GM10266 (cell line): ENCODE data around the gene PDAP1.
A peak's percentile ranks its signal among the peaks of the same experiment; 100 is the strongest.
"Not testable (repeated sequence)": the region's sequence is repeated elsewhere in the genome, so short reads cannot be mapped to it uniquely, and the experiment has no call there.

Experiments
- DNase-seq: peaks from one replicate; pipeline ENCODE4 v3.0.0; 2012; ENCODE audit errors: extremely low spot score
- TF ChIP-seq, protein P1 (sequence below): IDR thresholded peaks from 2 replicates; pipeline ENCODE4 v1.5.1; 2012; ENCODE audit warnings: mild to moderate bottlenecking, low read depth; ENCODE audit not compliant: control insufficient read depth, insufficient read depth; ENCODE audit errors: missing control alignments

Gene PDAP1

DNA sequence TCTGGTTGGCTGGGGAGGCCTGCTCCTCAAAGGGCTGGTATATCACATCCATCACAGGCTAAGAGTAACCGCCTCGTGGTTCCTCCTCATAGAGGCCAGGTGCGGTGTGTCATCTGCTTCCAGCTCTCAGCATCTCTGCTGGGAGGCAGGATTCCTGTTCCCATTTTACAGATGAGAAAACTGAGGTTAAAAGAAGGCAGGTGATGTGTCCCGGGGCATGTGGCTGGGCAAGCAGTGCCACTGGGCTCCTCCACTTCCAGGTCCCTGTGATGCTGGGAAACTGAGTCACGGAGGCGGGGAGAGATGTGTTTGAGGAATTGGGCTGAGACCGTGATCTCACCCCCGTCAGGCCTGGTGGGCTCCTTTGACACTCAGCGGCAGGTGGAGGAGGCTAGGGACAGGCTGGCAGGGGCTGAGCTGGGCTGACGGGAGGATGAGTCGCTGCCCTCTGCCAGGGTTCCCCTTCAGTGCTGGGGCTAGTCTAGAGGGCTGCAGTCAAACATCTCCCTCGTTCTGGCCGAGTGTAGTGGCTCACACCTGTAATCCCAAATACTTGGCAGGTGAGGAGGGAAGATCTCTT lies 24.5 kb downstream of the PDAP1 start:
- DNase-seq: no peak
- TF ChIP-seq, protein P1, sequence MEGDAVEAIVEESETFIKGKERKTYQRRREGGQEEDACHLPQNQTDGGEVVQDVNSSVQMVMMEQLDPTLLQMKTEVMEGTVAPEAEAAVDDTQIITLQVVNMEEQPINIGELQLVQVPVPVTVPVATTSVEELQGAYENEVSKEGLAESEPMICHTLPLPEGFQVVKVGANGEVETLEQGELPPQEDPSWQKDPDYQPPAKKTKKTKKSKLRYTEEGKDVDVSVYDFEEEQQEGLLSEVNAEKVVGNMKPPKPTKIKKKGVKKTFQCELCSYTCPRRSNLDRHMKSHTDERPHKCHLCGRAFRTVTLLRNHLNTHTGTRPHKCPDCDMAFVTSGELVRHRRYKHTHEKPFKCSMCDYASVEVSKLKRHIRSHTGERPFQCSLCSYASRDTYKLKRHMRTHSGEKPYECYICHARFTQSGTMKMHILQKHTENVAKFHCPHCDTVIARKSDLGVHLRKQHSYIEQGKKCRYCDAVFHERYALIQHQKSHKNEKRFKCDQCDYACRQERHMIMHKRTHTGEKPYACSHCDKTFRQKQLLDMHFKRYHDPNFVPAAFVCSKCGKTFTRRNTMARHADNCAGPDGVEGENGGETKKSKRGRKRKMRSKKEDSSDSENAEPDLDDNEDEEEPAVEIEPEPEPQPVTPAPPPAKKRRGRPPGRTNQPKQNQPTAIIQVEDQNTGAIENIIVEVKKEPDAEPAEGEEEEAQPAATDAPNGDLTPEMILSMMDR: no peak

DNA sequence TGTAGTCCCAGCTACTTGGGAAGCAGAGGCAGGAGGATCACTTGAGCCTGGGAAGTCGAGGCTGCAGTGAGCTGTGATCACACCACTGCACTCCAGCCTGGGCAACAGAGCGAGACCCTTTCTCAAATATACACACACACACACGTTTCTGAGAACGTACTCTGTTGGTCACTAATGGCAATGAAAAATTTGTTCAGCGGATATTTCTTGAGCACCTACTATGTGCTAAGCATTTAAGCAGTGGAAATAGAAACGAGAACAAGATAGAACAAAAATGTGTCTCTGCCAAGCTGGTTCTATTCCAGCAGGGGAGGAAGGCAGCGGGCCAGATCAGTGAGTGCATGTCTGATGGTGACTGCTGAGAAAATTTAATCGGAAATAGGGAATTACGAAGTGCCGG lies 25.2 kb downstream of the PDAP1 start:
- DNase-seq: no peak
- TF ChIP-seq, protein P1: no peak

DNA sequence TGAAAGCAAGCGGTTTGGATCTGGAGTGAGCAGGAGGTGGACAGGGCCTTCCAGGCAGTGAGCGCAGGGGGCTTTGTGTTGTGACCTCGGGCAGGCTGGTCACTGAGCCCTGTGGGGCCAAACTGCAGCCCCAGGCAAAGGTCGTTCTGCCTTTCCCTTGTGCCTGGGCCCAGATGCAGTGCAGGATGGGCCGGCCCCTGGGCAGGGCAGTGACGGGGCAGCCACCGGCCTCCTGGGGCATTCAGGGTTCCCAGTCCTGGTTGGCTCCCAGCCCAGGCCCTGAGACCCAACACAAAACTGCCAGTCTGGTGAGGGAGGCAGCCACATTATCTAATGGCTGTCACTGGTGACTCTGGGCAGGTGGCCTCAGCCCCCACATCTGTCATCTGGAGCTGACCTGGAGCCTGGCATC lies 26.7 kb downstream of the PDAP1 start:
- no peak for DNase-seq
- TF ChIP-seq, protein P1: no peak

DNA sequence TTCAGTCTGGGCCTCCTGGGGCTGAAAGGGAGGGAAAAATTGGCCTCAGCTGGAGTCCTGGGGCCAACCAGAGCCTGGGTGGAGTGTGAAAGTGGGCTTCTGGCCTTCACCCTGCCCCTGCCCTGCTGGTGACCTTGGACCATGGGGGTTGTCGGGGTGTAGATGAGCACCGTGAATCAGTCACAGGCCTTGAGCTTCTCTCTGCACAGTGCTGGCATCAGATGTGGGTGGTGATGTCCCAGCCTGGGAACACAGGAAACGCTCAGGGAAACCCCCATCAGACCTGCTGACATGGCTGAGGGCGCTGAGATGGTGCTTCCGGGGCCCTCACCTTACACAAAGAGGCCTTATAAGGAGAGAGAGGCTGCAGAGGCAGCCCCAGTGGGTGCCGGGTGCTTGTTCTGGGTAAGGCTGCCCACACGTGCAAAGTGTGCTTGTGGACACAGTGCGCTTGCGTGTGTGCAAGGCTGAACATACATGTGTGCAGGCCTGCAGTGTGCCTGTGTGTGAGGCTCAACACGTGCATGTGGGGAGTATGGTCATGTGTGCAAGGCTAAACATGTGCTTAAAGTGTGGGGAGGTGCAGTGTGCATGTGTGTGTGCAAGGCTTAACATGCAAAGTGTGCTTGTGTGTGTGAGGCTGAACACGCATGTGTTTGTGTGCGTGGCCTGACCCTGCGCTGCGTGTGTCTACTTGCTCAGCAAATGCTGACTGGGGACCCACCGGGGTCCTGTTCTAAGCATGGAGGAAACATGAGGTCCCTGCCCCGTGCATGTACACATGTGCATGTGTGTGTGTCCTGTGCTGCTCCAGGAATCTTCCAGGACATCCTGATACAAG lies 27.4 kb downstream of the PDAP1 start:
- TF ChIP-seq, protein P1: no peak
- DNase-seq: peak; percentile 85

DNA sequence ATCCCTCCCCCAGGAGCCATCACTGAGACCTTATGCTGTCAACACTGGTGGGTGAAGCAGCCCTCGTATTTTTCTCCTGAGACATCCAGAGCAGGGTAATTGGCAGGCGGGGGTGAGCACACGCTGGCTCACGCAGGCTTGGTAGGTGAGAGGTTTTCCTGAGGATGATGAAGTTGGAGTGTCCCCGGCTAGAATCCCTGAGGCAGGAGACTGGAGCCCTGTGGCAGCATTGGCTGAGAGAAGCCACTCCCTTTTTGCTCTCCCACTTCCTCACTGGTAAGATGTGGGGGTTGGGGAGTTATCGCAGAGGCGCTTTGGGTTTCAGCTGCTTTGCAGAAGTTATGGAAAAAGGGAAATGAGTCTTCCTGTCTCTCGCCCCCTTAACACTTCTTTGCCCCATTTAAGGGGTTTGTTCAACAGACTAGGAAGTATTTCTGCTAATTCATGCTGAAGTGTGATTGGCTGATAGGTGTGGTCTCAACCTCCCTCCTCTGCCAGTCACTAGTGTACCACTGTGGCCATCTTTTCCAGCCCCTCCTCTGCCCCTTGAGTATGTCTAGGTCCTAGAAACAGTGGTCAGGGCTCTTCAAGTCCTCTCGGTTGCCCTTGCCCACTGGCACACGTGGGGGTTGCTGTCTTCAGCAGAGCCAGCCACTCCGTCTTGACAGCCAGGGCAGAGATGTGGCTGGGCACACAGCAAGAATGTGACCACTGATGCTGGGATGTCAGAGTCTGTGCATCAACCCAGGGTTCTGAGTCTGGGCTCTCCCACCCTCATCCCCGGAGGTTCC lies 28.2 kb downstream of the PDAP1 start:
- peak; percentile 79 for DNase-seq
- TF ChIP-seq, protein P1: no peak

DNA sequence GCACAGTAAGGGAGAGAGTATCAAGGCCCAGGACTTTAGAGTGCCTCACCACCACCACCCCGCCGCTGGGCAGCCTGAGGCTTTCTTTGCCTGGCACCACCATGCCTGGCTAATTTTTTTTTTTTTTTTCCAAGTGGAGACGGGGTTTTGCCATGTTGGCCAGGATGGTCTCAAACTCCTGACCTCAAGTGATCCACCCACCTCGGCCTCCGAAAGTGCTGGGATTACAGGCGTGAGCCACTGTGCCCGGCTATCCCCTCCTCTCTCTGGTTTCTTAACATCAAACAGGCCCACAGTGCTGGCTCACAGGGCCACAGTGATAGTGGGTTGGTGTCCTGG lies 28.7 kb downstream of the PDAP1 start:
- DNase-seq: not testable (repeated sequence)

DNA sequence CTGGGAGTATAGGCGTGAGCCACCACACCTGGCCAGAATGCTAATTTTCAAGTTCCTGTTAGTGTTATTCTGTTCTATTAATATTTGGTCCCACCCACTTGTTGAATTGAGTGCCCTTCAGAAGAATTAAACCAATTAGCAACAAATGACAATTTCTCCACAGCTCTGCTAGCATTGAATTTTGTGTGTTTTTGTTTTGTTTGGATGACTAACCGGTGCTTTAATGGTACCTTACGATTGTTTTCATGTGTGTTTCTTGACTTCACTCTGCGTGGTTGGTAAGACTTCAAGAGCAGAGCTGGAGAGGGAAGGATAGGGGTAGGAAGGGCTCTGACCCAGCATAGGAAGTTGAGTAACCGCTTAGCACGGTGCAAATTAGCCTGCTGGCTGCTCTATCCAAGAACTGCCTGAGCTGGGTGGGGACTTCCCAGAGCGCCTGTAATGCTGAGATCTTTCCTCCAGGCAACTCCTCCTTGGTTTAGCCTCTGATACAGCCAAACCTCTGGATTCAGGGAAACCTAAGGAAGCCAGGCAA lies 29.3 kb downstream of the PDAP1 start:
- DNase-seq: peak; percentile 56
- TF ChIP-seq, protein P1: no peak
